ENCODE results near the gene IGLON5.

The IGLON5 gene

DNA sequence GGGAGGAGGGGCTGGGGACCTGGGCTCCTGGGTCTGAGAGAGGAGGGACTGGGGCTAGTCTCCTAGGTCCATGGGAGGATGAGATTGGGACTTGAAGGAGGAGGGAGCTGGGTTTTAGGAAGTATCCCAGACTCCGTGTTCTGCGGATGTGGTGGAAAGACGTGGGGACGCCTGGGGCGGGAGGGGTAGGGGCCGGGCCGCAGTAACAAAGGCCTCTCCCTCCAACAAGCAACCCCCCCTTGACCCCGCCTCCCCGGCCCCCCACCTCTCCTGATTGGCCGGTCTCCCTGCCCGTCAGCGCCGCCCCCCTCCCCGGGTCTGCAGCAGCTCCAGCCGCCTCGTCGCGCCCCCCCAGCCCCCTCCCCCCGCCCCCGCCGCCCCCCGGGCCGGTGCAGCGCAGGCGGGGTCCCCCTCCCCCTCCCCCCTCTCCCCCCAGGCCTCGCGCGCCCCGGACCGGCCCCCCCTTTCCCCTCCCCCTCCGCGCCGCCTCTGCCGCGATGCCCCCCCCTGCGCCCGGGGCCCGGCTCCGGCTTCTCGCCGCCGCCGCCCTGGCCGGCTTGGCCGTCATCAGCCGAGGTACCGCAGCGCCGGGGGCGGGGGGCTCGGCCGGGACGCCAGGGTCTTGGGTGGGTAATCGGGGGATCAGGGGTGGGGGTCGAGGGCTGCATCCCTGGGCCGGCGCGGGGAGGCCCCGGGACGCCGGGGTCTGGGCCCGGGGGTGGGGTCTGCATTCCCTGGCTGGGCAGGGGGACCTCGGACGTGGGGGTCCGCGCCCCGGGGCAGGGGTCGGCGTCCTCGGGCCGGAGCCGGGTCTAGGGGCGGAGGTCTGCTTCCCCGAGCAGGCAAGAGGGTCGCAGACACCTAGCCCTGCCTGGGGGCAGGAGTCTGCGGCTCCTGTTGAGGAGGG is at the start of gene IGLON5:
TSS of gene IGLON5 (plus strand) at position 294 of the 907 bp plus-strand sequence. CDS start at position 498, 204 bp downstream.
- DNase-seq, result peak in 10 of 56 donors; percentile 2 to 35 (median 10)

DNA sequence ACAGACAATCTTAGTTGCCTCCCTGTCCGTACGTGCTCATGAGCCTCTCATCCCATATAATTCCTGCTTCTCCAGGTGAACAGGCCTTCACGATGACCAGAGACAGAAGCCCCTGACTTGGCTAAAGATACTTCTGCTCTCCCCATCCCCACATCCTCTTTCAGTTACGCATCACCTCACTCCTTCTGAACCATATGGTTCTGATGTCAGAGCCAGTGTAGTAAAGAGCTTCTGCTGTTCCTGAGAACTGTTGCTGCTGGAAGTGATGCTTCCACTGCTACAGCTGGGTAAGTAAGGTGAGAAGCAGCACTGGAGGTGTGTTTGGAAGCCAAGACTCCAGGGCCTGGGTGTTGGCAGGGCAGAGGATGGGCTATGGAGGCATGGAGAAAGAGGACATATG is 47.6 kb upstream of the IGLON5 start:
- DNase-seq, result no peak

DNA sequence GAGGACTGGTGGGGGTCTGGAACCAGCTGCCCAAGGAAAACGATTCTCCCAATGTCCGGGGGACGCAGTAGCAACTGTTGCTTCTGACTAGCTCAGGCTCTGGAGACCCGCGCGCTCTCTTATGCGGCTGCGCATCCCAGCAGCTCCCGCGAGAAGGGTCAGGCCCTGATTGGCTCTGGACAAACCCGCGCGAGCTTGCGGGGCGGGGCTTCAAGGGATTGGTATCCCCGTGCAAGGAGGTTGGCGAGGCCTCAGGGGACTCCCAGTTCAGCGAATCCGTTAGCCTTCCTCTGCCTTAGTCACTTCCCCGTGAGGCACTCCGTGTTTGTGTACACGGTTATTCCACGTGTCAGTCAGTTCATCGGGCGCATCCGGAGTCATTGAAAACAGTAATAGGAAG is 40.4 kb upstream of the IGLON5 start:
- DNase-seq, result peak in 2 of 56 donors; percentile 4 to 6

DNA sequence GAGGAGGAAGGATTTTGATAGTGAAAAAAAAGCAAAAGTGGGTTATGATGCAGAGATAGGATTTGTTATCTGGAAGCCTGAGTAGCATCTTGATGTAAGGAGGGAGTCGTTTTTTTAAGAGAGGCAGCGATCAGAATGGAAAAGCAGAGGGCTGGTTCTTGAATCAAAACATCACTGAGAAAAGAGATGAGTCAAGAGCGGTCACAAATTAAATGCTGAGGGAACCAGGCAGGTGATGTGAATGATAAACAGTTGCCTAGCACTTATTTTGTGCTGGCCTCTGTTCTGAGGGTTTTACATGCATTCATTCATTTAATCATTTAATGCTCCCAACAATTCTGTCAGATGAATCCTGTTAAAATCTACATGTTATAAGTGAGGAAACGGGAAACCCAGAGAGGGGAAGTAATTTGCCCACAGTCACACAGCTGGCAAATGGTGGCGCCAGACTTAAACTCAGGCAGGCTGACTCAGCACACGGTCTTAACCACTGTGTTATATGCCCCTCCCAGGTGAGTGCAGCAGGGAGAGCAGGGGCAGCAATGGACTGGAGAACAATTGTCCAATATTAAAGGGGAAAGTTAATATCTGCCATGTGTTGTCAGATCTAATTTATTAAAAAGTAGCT is 39.1 kb upstream of the IGLON5 start:
- DNase-seq, result no peak

GRCh38 chr19:51274049-51274770 is 37.2 kb upstream of the IGLON5 start:
- DNase-seq, result no peak

GRCh38 chr19:51277112-51277511 is 34.3 kb upstream of the IGLON5 start:
- DNase-seq, result no peak

- no peak for DNase-seq
These were observed 29.1 kb upstream of the IGLON5 start for GRCh38 chr19:51282335-51282734.

- no peak for DNase-seq
These were observed 25.8 kb upstream of the IGLON5 start for GRCh38 chr19:51285682-51286081.

GRCh38 chr19:51289635-51290034 is 21.8 kb upstream of the IGLON5 start:
- no peak for DNase-seq

- peak in 3 of 56 donors; percentile 1 to 17 (median 5) for DNase-seq
These were observed 18.5 kb upstream of the IGLON5 start for GRCh38 chr19:51292971-51293370.

GRCh38 chr19:51293571-51294210 is 17.8 kb upstream of the IGLON5 start:
- no peak for DNase-seq

DNA sequence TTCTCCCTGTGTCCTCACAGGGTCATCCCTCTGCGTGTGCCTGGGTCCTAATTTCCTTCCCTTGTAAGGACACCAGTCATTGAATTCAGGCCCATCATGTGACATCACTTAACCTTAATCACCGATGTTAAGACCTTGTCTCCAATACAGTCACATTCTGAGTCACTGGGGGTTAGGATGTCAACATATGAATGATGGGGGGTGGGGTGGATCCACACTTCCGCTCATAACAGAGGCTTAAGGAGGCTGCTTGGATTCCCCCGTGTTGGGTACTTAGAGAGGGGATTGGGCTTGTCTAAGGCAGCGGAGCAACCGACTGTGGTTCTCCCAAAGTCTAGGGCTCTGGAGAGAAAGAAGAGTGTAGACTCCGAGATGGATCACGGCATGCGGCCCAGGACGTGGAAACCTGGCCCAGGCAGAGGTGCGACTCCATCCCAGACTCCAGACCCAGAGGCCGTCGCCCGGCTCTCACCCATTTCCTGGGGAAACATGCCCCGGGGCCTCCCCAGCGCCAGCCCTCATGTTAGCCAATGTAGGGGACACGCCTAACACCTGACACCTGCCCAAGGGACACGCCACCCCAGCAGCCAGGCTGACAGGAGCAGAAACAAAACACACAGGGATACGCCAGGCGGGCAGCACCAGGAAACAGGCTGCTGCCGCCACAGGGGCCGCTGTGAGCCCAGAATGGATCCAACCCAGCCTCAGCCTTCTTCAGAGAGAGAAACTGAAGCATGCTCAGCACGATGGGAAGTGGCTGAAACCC is 17.1 kb upstream of the IGLON5 start:
- no peak for DNase-seq

DNA sequence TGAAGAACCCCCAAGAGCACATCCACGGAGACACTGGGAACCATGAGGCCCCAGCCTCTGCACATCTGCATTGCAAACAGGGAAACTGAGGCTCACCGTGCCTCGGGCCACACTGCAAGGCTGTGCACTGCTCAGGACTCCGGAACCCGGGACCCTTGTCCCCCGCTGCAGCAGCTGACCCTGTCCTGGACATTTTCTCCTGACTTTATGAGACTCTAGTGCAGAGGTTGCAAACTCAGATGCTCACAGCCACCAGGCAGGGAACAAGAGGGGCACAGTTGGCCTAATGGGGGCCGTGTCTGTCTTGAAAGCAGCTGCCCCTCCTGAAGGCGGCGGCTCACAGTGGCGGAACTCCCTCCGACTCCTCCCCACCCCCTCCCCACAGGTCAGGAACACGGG is 16.5 kb upstream of the IGLON5 start:
- DNase-seq, result no peak

DNA sequence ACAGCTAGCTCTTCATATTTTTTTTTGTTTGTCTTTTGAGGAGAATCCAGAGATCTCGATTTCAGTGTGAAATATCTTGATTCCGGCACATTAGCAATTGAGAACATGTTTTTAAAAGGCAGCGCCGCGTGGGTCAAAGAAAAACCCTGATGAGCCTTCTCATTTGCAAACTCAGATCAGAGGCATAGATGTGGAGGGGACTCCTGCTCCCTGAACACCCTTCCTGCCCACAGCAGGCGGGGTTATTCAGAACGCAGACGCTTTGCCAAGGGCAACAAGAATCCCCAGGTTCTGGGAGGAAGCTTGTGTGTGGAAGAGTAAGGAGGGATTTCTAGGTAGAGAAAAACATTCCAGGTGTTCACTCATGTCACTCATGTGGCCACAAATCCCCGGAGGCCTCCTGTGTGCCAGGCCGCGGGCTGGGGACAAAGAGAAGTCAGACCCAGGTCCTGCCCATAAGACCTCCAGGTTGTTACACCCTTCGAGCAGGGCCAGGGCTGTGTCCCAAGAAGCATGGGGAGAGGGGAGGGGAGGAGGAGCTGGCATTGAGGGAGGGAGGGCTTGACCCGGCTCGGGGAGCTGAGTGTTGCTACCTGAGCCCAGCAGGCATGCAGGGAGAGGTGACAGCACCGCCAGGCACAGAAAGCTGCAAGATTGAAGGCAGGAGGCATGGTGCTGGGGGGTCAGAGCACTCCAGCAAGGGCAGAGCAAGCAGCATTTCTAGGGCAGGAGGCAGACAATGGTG is 15.9 kb upstream of the IGLON5 start:
- no peak for DNase-seq

- no peak for DNase-seq
These were observed 14.9 kb upstream of the IGLON5 start for GRCh38 chr19:51296336-51297093.

GRCh38 chr19:51297406-51297805 is 14.0 kb upstream of the IGLON5 start:
- no peak for DNase-seq

DNA sequence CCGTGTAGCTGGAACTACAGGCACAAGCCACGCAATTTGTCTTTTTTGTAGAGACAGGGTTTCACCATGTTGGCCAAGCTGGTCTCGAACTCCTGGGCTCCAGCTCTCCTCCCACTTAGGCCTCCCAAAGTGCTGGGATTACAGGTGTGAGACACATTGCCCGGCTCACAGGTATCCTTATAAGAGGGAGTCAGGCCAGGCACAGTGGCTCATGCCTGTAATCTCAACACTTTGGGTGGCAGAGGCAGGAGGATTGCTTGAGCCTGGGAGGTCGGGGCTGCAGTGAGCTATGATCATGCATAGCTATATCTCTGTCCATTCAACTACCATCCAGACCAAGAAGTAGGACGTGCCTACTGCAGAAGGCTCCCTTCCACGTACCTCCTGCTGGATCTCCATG is 10.2 kb upstream of the IGLON5 start:
- no peak for DNase-seq

DNA sequence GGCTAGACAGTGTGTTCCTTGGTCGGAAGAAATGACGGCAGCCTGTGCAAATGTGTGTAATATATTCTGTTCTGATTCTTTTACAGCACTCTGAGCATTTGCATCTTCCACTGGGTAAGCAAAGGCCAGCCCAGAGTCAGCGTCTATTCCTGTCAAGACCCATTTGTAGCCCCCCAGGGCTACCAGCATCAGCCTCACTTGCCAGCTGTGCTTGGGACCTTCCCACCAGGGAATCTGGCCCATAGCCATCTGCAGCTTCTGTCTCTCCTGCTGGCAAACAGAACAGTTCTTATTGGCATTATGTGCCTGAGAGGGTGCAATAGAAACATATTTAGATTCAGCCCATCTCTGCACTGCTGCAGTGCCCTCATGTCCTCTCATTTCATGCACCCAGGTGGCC is 6.0 kb upstream of the IGLON5 start:
- no peak for DNase-seq

DNA sequence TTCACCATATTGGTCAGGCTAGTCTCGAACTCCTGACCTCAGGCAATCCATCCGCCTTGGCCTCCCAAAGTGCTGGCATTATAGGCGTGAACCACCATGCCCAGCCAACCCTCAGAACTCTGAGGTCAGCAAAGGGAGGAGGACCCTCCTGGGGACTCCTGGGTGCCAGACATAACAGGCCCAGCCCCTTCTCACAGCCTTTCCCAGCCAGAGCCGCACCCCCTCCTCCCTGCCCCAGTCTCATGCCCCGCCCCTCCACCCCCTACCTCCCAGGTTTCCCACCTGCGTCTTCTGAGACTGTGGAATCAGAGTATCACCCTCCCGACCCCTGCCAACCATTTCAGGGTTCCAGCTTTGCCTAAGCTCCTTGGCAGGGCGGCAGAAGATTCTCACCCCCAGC is 5.2 kb downstream of the IGLON5 start:
- no peak for DNase-seq

All from nucleus accumbens (tissue), 56 donors.